Measurements from ENCODE around the gene CLNS1A. TPM values are rescaled to one million over a fixed set of nuclear protein-coding genes. Genes with fewer than 3 reads are reported as not detected.

CLNS1A gene
- total RNA-seq, 2 experiments from 2014 or later: 185 to 212 TPM

DNA sequence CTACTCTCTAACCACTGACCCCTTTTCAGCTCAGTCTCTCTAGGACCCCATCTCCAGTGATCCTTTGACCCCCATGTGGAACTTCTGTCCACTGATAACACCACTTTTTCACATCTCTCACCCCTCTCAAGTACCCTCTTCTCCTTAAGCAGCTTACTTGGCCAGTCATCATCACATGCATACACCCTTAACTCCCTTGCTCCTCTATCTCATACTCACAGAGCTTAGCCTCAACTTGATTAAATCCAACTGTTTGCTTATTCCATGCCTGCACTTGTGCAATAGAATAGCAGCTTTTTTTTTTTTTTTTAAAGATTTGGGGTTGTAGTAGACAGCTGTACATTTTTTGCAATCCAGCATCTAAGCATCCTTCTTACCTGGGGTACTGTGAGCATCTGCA, 25.7 kb downstream of the CLNS1A start:
- ATAC-seq (no peak), DNase-seq (no peak)
- no peak overlapping the region for H3K27ac Mint-ChIP-seq
- ChIA-PET CTCF (interaction anchor here (0.6 kb wide), 1 partner anchor 410 kb away, joined by 3 read pairs; no protein-coding TSS in a partner anchor), POLR2A (no interaction called here)
- H3K27me3 Mint-ChIP-seq: no peaks in the 10 kb centered on the region
- H3K4me1 Mint-ChIP-seq: no peaks in the 10 kb centered on the region
- H3K9me3 Mint-ChIP-seq (ENCODE audit: low read depth): no peaks in the 10 kb centered on the region
- peaks cover 34% of the 10 kb centered on the region for H3K36me3 Mint-ChIP-seq (ENCODE audit: low read depth)
- intact Hi-C loops (cut with DNase I, micrococcal nuclease): no loop called here
- H3K4me3 Mint-ChIP-seq: no peak overlapping the region

DNA sequence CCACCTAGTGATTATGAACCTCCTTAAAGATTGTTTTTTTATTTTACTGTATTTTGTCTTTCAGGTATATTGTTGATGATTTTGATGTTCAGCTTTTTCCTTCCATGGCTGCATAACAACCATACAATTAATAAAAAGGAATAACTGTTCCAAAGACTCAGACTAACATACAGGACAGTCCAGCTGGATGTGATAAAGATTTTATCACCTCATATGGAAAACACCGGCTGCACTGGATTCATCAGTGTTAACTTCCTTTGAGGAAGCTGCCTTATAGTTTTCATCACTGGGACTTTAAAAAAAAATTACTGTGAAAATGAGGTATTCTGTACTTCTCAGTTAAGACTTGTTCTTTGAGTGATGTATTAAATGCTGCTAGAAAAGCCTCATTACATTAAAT, 28.4 kb downstream of the CLNS1A start:
- Mint-ChIP-seq H3K36me3 (ENCODE audit: low read depth) (peaks cover 26% of the 10 kb centered on the region), H3K4me1 (no peaks in the 10 kb centered on the region), H3K4me3 (no peak overlapping the region), H3K27me3 (no peaks in the 10 kb centered on the region), H3K27ac (no peak overlapping the region), H3K9me3 (ENCODE audit: low read depth) (no peaks in the 10 kb centered on the region)
- ATAC-seq (no peak), DNase-seq (no peak)
- intact Hi-C loops (cut with DNase I, micrococcal nuclease): no loop called here
- ChIA-PET POLR2A (no interaction called here), CTCF (interaction anchor here (0.7 kb wide), 2 partner anchors 10 to 11 kb away, joined by 3 to 4 read pairs; no protein-coding TSS in a partner anchor)

DNA sequence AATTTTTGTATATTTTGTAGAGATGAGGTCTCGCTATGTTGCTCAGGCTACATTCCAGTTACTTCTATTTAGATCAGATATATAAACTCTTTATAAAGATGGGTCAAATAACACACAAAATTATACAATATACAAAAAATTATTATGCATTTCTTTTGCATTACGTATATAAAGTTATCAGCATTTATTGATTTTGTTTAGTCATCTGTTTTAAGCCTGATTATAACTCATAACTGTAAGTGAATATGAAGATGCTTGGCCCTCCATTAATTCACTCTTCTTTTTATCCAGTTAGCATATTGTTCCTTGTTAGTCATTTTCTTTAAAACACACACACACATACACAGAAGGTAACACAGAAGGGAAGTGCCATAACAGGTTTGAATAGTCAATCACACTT, 33.3 kb downstream of the CLNS1A start:
- Mint-ChIP-seq H3K4me1 (no peaks in the 10 kb centered on the region), H3K27me3 (no peaks in the 10 kb centered on the region), H3K27ac (no peak overlapping the region), H3K36me3 (ENCODE audit: low read depth) (peaks cover 12% of the 10 kb centered on the region), H3K9me3 (ENCODE audit: low read depth) (no peaks in the 10 kb centered on the region), H3K4me3 (no peak overlapping the region)
- intact Hi-C loops (cut with DNase I, micrococcal nuclease): no loop called here
- DNase-seq: no peak
- POLR2A ChIA-PET: no interaction called here
- no peak for ATAC-seq
- CTCF ChIA-PET: interaction anchor here (3.5 kb wide), 1 partner anchor 15 kb away, joined by 27 read pairs; no protein-coding TSS in a partner anchor

GRCh38 chr11:77602381-77603088, 35.1 kb downstream of the CLNS1A start:
- DNase-seq (no peak), ATAC-seq (peak; percentile 26)
- Mint-ChIP-seq H3K36me3 (ENCODE audit: low read depth) (peaks cover 5% of the 10 kb centered on the region), H3K4me1 (no peaks in the 10 kb centered on the region), H3K4me3 (no peak overlapping the region), H3K27me3 (no peaks in the 10 kb centered on the region), H3K27ac (no peak overlapping the region), H3K9me3 (ENCODE audit: low read depth) (no peaks in the 10 kb centered on the region)
- ChIA-PET CTCF (interaction anchor here (3.5 kb wide), 1 partner anchor 16 kb away, joined by 27 read pairs; no protein-coding TSS in a partner anchor), POLR2A (no interaction called here)
- intact Hi-C loops (cut with DNase I, micrococcal nuclease): no loop called here

GRCh38 chr11:77598195-77598594, 39.4 kb downstream of the CLNS1A start:
- DNase-seq: no peak
- intact Hi-C loops (cut with DNase I, micrococcal nuclease): no loop called here
- ChIA-PET POLR2A (no interaction called here), CTCF (no interaction called here)
- ATAC-seq: no peak
- Mint-ChIP-seq H3K4me1 (no peaks in the 10 kb centered on the region), H3K4me3 (no peak overlapping the region), H3K27ac (no peak overlapping the region), H3K9me3 (ENCODE audit: low read depth) (no peaks in the 10 kb centered on the region), H3K27me3 (no peaks in the 10 kb centered on the region), H3K36me3 (ENCODE audit: low read depth) (no peaks in the 10 kb centered on the region)

DNA sequence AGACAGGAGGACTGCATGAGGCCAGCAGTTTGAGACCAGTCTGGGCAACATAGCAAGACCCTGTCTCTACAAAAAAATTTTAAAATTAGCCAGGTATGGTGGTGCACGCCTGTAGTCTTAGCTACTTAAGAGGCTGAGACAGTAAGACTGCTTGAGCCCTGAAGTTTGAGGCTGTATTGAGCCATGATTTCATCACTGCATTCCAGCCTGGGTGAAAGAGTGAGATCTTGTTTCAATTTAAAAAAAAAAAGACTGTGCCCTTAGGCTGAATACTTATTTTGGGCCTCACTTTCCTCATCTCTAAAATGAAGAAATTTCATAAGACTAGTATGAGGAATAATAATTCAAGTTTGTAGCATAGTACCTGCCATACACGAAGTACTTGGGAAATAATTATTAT, 41.0 kb downstream of the CLNS1A start:
- H3K9me3 Mint-ChIP-seq (ENCODE audit: low read depth): no peaks in the 10 kb centered on the region
- H3K27ac Mint-ChIP-seq: no peak overlapping the region
- CTCF ChIA-PET: interaction anchor here (1.1 kb wide), 2 partner anchors 22 to 30 kb away, joined by 3 to 6 read pairs; no protein-coding TSS in a partner anchor
- no peak for ATAC-seq
- DNase-seq: no peak
- POLR2A ChIA-PET: interaction anchor here (0.8 kb wide), 1 partner anchor 22 kb away, joined by 6 read pairs; no protein-coding TSS in a partner anchor
- no peaks in the 10 kb centered on the region for H3K36me3 Mint-ChIP-seq (ENCODE audit: low read depth)
- no peak overlapping the region for H3K4me3 Mint-ChIP-seq
- no peaks in the 10 kb centered on the region for H3K27me3 Mint-ChIP-seq
- intact Hi-C loops (cut with DNase I, micrococcal nuclease): no loop called here
- H3K4me1 Mint-ChIP-seq: no peaks in the 10 kb centered on the region

DNA sequence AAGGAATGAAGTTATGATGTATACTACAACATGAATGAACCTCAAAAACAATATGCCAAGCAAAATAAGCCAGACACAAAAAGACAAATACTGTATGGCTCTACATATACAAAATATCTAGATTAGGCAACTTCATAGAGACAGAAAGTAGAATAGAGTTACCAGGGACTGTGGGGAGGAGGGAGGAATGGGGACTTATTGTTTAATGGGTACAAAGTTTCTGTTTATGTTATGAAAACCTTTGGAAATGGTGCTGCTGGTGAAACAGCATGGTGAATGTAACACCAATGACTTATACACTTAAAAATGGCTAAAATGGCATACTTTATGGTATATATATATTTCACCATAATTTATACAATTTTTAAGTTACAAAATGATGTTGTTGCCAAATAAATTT, 43.7 kb downstream of the CLNS1A start:
- DNase-seq (no peak), ATAC-seq (no peak)
- POLR2A ChIA-PET: no interaction called here
- H3K4me3 Mint-ChIP-seq: no peak overlapping the region
- peaks cover under 1% of the 10 kb centered on the region for H3K27me3 Mint-ChIP-seq
- CTCF ChIA-PET: interaction anchor here (0.6 to 0.7 kb wide), 3 partner anchors 16 to 1646 kb away, joined by 3 to 7 read pairs (median 3); no protein-coding TSS in a partner anchor
- no peak overlapping the region for H3K27ac Mint-ChIP-seq
- H3K9me3 Mint-ChIP-seq (ENCODE audit: low read depth): no peaks in the 10 kb centered on the region
- peaks cover 11% of the 10 kb centered on the region for H3K4me1 Mint-ChIP-seq
- intact Hi-C loops (cut with DNase I, micrococcal nuclease): no loop called here
- no peaks in the 10 kb centered on the region for H3K36me3 Mint-ChIP-seq (ENCODE audit: low read depth)

- Mint-ChIP-seq H3K27me3 (peaks cover 3% of the 10 kb centered on the region), H3K27ac (no peak overlapping the region), H3K36me3 (ENCODE audit: low read depth) (no peaks in the 10 kb centered on the region), H3K4me3 (no peak overlapping the region), H3K9me3 (ENCODE audit: low read depth) (no peaks in the 10 kb centered on the region), H3K4me1 (peaks cover 14% of the 10 kb centered on the region)
- ATAC-seq (no peak), DNase-seq (no peak)
- intact Hi-C loops (cut with DNase I, micrococcal nuclease): no loop called here
- ChIA-PET CTCF (interaction anchor here (0.7 kb wide), 1 partner anchor 552 kb away, joined by 6 read pairs; no protein-coding TSS in a partner anchor), POLR2A (interaction anchor here (0.6 kb wide), 1 partner anchor 452 kb away, joined by 3 read pairs; no protein-coding TSS in a partner anchor)
These were observed 44.9 kb downstream of the CLNS1A start for GRCh38 chr11:77592727-77593126.

GRCh38 chr11:77590194-77590782, 47.3 kb downstream of the CLNS1A start:
- DNase-seq: no peak
- ChIA-PET POLR2A (no interaction called here), CTCF (interaction anchor here (0.5 kb wide), 1 partner anchor 670 kb away, joined by 3 read pairs; no protein-coding TSS in a partner anchor)
- intact Hi-C loops (cut with DNase I, micrococcal nuclease): no loop called here
- Mint-ChIP-seq H3K27me3 (peaks cover 3% of the 10 kb centered on the region), H3K27ac (no peak overlapping the region), H3K9me3 (ENCODE audit: low read depth) (no peaks in the 10 kb centered on the region), H3K36me3 (ENCODE audit: low read depth) (no peaks in the 10 kb centered on the region), H3K4me3 (peak overlapping the region; percentile 69), H3K4me1 (peaks cover 14% of the 10 kb centered on the region)
- peak; percentile 14 for ATAC-seq

GRCh38 chr11:77589521-77590193, 47.9 kb downstream of the CLNS1A start, which contains the start of gene AQP11:
Gene AQP11, plus strand, starts transcription at chr11:77589953. Its CDS starts 40 bp downstream, at chr11:77589993.
- H3K4me3 Mint-ChIP-seq: peak within 1 kb of the TSS; percentile 73
- CTCF ChIA-PET: interaction anchor here (0.5 kb wide), 1 partner anchor 670 kb away, joined by 3 read pairs; no protein-coding TSS in a partner anchor
- peak; percentile 85 for ATAC-seq
- DNase-seq: peak; percentile 72
- POLR2A ChIA-PET: no interaction called here
- H3K36me3 Mint-ChIP-seq (ENCODE audit: low read depth): no peaks in the 10 kb centered on the region
- no peaks in the 10 kb centered on the region for H3K9me3 Mint-ChIP-seq (ENCODE audit: low read depth)
- no peak within 1 kb of the TSS for H3K27ac Mint-ChIP-seq
- intact Hi-C loops (cut with DNase I, micrococcal nuclease): no loop called here
- H3K27me3 Mint-ChIP-seq: peaks cover 3% of the 10 kb centered on the region
- peaks cover 14% of the 10 kb centered on the region for H3K4me1 Mint-ChIP-seq

GRCh38 chr11:77589181-77589520, 48.4 kb downstream of the CLNS1A start:
- DNase-seq (no peak), ATAC-seq (peak; percentile 43)
- CTCF ChIA-PET: no interaction called here
- POLR2A ChIA-PET: no interaction called here
- Mint-ChIP-seq H3K4me3 (peak overlapping the region; percentile 73), H3K36me3 (ENCODE audit: low read depth) (no peaks in the 10 kb centered on the region), H3K9me3 (ENCODE audit: low read depth) (no peaks in the 10 kb centered on the region), H3K27ac (no peak overlapping the region), H3K4me1 (peaks cover 14% of the 10 kb centered on the region), H3K27me3 (peaks cover 3% of the 10 kb centered on the region)
- intact Hi-C loops (cut with DNase I, micrococcal nuclease): no loop called here
